OCI-LY3 (cell line): ENCODE data around the gene PSMG3.

Experiments
- CTCF ChIP-seq: fragments of 200-600, 300-600 bp; sonication (generic); IDR thresholded peaks from 2 replicates; pipeline ENCODE4 v1.5.1; 2014; ENCODE audit warnings: antibody characterized with exemption, low read length, low read depth
- EZH2phosphoT487 ChIP-seq: fragments of 200-600 bp; shearing (Covaris generic); IDR thresholded peaks from 2 replicates; pipeline ENCODE4 v1.6.1; 2018; ENCODE audit warnings: antibody characterized with exemption, mixed run types, low read depth

GRCh38 chr7:1618475-1618874, 48.6 kb upstream of the PSMG3 start:
- TF ChIP-seq CTCF (no peak), EZH2phosphoT487 (no peak)
